GM19395 (cell line): ENCODE measurements around the gene TUSC2.
A peak's percentile ranks its signal among the peaks of the same experiment; 100 is the strongest.
"Not testable (repeated sequence)": the region's sequence is repeated elsewhere in the genome, so short reads cannot be mapped to it uniquely, and the experiment has no call there.

Source experiments
- ATAC-seq: cut with Tn5 transposase; IDR thresholded peaks from one replicate; pipeline ENCODE4 v1.9.1; 2021; ENCODE audit warnings: mild to moderate bottlenecking, moderate library complexity; ENCODE audit not compliant: unreplicated experiment

TUSC2 gene

DNA sequence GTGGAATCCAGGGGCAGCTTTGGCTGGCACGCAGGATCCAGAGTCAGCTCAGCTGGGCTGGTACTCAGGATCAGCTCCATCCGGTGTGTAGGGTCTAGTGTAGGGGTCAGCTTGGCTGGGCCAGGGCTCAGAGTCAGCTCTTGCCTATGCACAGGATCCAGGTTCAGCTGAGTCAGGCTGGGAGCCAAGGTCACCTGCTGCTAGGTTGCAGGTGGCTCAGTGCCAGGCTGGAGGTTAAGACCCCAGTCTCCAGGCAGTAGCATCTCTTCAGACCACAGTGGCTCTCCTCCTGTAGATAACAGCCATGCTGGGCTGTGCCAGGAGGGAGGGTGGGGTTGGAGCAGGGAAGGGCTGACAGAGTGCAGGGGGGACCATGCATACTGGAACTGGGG lies 30.6 kb downstream of the TUSC2 start:
- ATAC-seq, result no peak

DNA sequence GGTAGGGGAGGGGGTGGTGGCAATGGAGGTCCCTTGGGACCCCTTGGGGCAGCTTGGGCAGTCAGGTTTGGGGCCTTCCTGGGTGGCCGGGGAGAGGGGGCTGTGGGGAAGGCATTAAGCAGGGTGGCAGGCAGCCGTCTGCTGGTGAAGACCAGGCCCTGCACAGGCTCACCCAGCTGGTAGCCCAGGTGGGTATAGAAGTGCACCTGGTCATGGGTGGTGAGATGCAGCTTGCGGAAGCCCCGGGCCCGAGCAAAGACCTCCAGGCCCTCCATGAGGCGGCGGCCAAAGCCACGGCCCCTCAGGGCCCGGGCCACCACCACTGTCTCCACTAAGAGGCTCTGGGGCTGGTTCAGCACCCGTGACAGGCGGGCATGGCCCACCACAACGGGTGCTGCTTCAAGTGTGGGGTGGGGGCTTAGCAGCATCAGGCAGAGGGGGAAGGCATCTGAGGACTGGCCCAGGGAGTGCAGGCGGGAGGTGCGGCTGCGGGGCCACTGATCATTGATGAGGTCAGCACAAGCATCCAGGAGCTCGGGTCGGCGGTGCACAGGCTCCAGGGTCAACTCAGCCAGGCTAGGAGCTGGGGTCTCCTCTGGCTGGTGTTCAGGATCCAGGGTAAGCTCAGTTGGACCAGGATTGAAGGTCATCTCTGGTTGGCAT lies 31.2 kb downstream of the TUSC2 start:
- ATAC-seq, result no peak

DNA sequence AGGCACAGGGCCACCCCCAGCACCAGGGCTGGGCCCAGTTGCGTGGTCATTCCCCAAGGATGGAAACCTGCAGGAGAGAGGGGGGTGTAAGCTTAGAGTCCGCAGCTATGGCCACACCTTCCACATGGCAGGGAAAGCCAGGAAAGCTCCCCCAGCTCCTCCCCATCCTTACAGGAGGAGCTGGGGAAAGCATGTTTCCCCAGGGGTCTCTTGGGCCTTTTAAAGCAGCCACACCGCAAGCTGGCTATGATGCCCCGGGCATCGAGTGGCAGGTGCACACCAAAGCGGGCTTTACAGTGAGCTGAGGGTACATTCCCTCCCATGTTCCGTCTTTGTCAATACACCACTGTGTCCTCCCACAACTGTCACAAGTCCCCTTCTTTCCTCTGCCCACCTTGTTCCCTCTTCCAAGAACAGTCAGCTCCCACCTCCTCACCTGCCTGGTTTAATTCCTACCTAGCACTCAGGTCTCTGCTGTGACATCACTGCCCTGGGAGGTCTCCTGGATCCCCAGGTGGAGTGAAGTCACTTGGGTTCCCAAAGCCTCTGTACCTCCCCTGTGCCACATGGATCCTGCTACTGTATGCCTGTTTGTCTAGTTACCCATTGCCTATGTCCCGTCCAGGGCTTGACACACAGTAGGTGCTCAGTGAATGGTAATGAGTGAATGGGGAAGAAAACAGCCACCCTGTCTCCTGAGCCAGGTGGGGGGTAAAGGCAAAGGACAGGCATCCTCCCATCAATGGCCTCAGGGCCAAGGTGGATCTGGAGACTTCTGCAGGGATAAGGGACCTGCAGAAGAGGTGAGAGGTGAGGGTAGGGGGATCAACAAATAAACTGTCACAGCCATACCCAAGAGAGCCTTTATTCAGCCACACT lies 32.2 kb downstream of the TUSC2 start:
- no peak for ATAC-seq

DNA sequence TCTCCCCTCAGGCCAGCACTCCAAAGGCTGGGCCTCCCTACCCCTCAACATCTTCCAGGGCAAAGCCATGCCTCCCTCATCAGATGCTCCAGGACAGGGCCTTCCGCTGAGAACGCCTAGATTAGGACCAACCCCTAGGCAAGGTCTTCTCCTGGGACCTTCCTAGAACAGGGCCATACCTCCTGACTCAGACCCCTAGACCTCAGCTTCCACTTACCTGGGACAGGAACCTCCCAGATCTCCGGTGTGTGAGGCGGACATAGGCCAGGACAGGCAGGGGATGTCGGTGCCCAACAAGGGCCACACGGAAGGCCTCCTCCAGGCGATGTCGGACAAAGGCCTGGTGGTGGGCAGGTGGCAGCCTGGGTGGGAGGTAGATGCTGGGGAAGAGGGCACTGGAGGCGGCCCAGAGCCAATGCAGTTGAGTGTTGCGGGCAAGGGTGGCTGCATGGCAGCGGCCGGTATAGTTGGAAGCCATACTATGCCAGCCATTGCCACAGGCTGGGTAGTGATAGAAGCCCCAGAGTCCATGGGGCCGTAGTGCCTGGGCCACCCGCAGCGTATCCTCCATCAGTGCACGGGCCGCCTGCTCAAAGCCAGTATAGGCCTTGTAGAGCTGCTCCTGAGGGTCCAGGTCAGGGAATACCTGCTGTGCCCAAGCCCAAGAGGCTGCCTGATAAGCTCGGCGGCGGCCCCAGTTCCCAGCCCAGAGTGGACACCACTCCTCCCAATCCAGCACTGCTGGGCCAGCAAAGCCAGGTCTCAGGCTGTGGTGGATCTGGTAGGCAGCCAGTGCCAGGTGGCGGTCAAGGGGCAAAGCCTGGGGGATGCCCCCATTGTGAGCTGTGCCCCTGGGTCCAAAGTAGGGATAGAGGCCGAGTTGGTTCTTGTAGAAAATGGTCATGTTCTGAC lies 33.3 kb downstream of the TUSC2 start:
- no peak for ATAC-seq

DNA sequence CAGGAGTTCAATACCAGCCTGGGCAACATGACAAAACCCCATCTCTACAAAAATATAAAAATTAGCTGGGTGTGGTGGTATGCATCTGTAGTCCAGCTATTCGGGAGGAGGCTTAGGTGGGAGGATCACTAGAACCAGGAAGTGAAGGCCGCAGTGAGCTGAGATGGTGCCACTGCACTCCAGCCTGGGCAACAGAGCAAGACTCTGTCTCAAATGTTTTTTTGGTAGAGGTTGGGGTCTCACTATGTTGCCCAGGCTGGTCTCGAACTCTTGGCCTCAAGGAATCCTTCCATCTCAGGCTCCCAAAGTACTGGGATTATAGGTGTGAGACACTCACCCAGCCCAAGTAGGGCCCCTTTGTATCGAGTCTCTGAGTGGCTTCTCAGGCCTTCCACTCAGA lies 33.9 kb downstream of the TUSC2 start:
- ATAC-seq, result no peak

DNA sequence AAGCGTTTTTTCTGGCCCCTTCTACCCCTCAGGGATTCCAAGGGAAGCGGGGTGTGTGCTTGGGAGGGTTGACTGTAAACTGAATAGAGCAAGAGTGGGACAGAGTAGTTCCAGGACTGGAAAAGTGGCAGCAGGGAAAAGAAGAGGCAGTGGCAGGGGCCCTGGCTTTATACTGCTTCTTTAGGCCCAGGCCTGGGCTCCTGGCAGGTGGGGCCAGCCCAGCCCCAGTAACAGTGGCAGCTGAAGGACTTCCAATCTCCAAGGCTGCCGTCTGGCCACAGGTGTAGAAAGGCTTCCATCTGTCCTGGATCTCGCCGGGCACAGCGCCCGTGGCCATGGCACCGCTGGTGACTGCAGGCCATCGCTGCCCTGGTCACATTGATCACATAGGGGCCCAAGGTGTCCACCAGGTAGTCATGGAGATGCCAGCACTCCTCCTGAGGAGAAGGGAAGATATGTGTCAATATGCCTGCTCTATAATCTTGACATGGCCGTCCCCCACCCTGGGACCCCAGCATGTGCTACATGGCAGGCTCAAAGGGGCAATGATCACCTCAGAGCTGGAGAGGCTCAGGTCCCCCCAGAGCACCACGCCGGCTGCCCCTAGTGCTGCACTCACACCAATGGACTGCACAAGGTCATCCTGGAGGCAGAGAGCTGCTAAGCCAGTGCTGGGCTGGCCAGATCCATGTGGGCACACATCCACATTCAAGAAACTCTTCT lies 34.8 kb downstream of the TUSC2 start:
- no peak for ATAC-seq

DNA sequence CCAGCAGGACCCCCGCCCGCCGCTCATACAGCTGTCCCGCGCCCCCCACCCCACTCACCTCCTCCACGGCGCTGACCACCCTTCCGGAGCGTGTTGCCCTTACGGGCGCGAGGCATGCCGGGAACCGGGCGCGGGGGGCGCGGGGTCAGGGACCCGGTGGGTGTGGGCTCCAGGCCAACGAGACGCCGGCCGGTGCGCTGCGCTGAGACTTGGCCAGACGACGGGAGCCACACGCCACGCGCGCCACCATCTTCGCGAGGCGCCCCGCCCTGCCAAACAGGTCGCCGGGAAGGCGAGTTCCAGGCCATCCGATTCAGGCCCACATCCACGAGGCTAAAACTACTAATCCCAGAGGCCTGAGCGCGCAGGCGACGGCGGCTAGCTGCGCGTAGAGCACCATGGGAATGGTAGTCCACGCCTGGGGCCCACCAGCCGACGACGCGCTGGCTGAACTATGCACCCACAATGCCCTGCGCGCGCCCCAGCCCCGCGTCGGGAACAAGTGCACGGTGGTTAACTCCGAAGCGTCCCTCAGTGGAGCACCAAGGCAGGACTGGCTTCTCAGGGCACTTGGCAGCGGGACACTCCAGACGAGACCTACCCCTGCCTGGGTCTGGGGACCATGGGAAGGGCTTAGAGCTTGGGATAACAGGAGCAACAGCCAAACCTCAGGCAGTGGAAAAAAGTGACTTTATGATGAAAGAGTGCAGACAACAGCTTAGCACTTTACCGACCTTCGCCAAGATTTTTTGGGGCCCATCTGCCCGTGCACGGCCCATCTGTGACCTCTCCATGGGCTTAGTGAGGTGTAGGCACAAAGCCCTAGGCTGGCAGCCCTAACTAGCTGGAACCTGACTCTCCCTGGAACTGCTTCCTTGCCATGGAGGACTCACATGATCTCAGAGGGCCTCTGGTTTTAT lies 35.6 kb downstream of the TUSC2 start, which contains the start of gene IFRD2:
IFRD2 (minus strand) TSS at position 271 of the 920 bp plus-strand sequence; CDS start at position 116, 155 bp downstream.
- peak; percentile 93 for ATAC-seq

DNA sequence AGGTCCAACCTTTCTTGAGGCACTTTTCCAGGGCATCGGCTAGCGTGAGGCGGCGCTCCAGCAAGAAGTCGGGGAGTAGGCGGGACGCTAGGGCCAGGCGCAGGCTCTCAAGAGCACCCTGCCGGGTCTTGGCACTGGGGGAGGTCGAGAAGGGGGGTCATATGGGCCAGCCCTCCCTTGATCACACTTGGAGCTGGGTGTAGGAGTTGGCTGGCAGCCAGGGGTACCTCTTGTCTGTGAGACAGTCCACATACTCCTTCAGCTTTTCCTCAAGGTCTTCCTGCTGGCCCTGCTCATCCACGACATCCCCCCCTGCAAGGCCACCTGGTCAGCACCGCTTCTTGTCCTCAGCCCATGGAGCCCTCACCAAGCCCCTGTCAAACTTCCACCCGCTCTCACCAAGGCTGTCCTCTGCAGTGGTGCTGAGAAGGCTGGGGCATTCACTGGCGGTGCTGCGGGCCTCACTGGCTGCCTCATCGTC lies 37.8 kb downstream of the TUSC2 start:
- no peak for ATAC-seq

DNA sequence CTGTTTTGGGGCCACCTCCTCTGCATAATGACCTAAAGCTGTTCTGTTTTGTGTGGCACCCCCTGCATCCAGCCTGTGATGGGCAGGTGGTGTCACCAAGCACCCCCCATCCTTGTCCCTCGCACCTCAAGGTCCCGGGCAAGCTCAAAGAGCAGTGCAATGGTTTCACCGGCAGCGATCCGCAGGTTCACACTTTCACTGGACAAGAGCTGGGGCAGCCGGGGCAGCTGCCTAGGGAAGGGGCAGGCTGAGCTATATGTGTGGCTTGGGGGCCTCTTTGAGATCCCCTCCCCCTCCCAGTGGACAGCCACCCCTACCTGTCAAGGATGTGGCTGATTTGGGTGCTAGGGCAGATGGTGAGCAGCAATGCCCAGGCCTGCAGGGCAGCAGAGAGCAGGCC lies 38.9 kb downstream of the TUSC2 start:
- no peak for ATAC-seq

DNA sequence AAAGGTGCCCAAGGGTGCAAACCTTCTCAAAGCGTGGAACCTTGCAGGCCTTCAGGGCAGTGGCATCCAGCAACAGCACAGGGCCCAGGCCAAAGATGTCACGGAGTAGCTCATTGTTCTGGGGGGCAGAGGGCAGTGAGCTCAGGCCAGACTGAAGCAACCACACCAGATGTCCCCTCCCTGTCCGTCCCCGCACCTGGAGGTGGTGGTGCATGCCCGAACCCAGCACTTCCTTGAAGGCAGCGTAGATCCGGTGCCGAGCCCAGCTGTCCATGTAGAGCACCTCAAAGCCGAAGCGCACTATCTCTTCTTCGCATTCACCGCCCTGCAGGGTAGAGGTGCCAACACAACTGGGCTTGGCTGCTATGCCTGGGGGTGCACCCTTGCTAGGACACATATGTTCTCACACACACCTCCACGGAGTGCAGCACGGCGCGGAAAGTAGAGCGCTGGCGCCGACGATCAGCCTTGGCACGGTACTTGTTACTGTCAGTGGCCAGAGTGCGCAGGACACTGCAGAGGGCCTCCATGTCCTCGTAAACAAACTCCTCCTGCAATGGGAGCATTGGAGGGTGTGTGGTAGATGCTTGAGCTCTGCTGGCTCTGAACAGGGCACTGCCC lies 39.5 kb downstream of the TUSC2 start:
- ATAC-seq, result no peak

DNA sequence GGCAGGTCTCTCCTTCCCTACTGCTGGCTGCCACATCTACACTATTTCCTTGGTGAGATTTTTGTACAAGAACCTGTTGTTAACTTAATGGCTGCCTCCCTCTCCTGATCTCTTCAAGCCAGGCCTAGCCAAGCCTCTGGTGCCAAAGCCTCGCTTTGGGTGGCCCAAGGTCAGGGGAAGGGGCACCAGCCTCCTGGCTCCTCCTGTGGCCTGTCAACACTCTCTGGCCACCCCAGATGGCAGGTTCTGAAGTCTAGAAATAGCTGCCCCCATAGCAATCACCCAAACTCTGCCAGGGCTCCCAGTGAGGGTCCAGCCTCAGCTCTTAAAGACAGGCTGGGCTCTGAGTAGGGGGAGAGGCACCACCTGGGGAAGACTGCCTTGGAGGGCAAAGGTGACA lies 40.8 kb downstream of the TUSC2 start:
- ATAC-seq, result no peak

DNA sequence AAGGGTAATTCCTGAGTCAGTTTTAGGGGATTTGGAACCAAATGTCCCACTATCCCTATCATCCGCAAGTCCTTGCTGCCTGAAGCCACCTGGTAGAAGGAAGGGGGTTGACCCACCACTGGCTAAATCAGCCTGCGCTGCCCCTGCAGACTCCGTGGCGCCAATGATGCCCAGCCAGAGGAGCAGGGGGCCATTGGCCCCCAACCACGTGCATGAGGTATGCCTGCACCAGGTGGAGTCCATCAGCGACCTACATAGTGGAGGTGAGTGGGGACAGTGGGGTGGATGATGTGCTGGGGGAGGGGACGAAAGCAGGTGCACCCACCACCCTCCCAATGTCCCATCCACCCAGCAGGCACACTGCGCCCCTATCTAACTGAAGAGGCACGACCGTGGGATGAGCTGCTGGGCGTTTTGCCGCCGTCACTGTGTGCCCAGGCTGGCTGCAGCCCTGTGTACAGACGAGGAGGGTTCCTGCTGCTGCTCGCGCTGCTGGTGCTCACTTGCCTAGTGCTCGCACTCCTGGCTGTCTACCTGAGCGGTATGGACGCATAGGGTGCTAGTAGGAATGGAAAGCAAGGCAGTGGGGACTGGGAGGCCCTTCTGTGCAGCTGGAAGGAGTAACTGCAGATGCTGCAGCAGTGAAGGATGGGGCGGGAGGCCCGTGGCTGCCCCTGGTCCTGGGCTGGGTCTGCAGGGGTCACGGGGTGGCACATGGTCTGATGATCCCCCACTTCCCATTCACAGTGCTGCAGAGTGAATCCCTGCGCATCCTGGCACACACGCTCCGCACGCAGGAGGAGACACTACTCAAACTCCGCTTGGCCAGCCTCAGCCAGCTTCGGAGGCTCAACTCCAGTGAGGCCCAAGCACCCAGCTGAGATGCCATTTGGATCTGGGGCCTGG lies 41.4 kb downstream of the TUSC2 start:
- ATAC-seq, result no peak

DNA sequence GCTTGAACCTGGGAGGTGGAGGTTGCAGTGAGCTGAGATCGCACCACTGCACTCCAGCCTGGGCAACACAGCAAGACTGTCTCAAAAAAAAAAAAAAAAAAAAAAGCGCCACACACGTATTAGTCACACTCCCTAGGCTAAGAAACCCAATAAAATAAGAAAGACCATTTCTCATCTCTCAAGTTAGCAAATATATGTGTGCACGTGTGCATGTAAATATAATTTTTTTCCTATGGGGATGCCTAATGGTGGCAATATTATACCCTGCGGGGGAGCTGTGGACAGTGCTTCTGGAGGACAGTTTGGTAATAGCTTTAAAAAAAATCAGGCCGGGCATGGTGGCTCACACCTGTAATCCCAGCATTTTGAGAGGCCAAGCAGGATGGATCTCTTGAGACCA lies 43.9 kb downstream of the TUSC2 start:
- ATAC-seq, result not testable (repeated sequence)

DNA sequence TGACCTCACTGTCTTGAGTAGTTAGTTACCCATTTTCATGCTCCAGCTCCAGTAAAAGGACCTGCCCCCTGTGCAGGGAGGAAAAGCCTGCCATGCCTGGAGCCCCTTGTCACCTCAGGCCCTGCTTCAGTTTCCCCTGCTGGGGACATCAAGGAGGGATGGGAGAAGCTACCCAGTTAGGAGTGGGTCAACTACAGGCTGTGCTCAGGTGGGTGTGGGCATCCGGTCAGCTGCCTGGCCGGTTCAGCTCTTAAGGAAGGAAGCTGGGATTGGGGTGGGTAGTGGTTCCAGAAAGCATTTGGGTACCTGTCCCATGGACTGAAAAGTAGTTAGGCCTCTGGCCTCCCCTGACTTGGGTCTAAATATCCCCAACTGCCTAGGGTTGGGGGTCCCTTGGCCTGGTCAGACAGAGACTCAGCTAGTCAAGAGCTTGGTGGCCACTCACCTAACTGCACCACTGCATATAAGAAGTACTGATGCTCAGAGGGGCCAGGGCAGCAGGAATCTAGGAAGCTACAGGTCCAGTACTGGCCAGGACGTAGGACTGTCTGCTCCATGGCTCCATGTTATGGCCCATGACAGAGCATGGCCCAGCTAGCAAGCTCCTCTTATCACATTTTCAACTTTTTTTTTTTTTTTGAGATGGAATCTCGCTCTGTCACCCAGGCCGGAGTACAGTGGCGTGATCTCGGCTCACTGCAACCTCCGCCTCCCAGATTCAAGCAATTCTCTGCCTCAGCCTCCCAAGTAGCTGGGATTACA lies 48.6 kb downstream of the TUSC2 start:
- ATAC-seq, result no peak

DNA sequence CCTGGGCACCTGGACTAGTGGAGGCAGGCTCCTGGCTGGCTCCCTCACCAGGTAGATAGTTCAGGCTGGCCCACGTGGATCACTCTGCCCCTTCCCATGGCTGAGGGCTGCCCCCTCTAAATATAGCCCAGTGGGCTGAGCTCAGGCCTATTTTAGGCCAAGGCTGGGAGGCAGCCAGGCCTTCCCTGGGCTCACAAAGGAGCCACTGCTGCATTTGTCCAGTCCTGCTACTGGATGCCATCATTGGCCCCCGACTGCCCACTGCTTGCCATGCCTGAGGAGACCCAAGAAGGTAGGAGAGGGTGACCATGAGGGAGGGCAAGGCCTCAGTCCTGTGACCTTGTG lies 49.2 kb downstream of the TUSC2 start, which contains the start of gene LSMEM2:
LSMEM2 (plus strand) TSS at position 208 of the 345 bp plus-strand sequence; CDS start at position 235, 27 bp downstream.
- no peak for ATAC-seq

DNA sequence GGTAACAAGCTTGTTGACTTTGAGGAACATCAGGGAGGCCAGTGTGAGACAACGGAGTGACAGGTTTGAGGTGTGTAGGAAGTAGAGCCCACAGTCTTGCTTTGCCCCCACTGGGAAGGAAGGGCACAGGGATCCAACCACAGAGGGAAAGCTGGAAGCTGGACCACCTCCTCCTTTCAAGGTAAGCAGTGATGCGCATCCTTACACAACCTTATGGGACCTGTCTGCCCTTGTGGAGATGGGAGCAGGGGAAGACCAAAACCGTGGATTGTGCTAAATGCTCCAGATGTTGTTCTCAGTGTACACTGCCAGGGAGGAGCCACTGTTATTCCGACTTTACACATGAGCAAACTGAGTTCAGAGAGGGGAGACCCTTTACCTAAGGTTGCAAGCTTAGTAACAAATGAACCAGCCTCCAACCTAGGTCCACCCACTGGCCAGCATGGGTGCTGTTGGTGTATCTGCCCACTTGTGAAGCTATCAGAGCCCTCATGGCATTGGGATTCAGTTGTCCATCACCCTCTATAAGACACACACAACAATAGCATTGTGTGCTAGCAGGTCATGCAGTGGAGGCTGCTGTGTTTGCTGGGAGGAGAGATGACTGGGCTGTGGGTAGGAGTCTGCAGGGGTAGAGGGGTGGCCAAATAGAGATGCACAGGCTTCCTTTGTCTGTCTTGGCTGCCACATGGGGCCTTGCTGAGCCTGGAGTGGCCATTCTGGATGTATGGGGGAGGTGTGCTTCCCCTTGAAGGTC lies 49.7 kb downstream of the TUSC2 start:
- ATAC-seq, result no peak

DNA sequence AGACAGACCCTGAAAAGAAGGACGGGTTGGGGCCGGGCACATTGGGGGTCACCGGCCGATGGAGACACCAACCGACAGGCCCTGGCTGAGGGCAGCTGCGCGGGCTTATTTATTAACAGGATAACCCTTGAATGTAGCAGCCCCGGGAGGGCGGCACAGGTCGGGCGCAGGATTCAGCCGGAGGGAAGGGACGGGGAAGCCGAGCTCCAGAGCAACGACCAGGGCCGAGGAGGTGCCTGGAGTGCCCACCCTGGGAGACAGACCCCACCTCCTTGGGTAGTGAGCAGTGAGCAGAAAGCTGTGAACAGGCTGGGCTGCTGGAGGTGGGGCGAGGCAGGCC lies 51.3 kb downstream of the TUSC2 start:
- ATAC-seq, result no peak
